CD4-positive, alpha-beta memory T cell (primary cell): ENCODE results near the gene CAPRIN1. TPM values are rescaled to one million over a fixed set of nuclear protein-coding genes. Genes with fewer than 3 reads are reported as not detected.

Experiments
- CTCF ChIA-PET: fragments of 350-600 bp; sonication (Branson Sonifier 250); formaldehyde crosslinking; loops from one replicate; lab custom pipeline; 2021; ENCODE audit warnings: inconsistent platforms; ENCODE audit not compliant: partially characterized antibody; lab: Charles Lee
- POLR2A ChIA-PET: fragments of 350-600 bp; sonication (Branson Sonifier 250); formaldehyde crosslinking; loops from one replicate; lab custom pipeline; 2021; ENCODE audit not compliant: partially characterized antibody; lab: Charles Lee
- DNase-seq, 5 donors: peaks; one replicate each; pipeline versions ENCODE4 v3.0.0 to v3.0.0-alpha.2; 2020 to 2022; ENCODE audit warnings: mixed read lengths in 1 of 5
- H3K27ac ChIP-seq: one replicate; pipeline ENCODE4 v1.7.0; 2013; ENCODE audit warnings: low read depth, low read length
- H3K27me3 ChIP-seq: 2 replicates; pipeline ENCODE4 v1.7.0; 2013; ENCODE audit warnings: mild to moderate bottlenecking, low read length, moderate library complexity; ENCODE audit not compliant: insufficient read depth
- H3K36me3 ChIP-seq: 2 replicates; pipeline ENCODE4 v1.7.0; 2013; ENCODE audit warnings: mild to moderate bottlenecking, low read length, moderate library complexity; ENCODE audit not compliant: insufficient read depth
- H3K4me1 ChIP-seq: 2 replicates; pipeline ENCODE4 v1.7.0; 2013; ENCODE audit warnings: mild to moderate bottlenecking, low read length, moderate library complexity; ENCODE audit not compliant: insufficient read depth
- H3K4me3 ChIP-seq, 2 donors: one replicate each; pipeline ENCODE4 v1.7.0; 2013; ENCODE audit warnings: low read length in 2 of 2, mild to moderate bottlenecking in 1 of 2
- H3K9me3 ChIP-seq, 2 donors: one replicate each; pipeline ENCODE4 v1.7.0; 2013; ENCODE audit warnings: low read length in 2 of 2, control low read depth in 1 of 2; ENCODE audit not compliant: control insufficient read depth in 1 of 2
- H3K27ac Mint-ChIP-seq, 7 donors: one replicate each; pipeline ENCODE4 v1.8.0; 2020 to 2021; ENCODE audit warnings: mixed read lengths in 7 of 7, mild to moderate bottlenecking in 6 of 7, inconsistent platforms in 3 of 7, moderate library complexity in 3 of 7
- H3K27me3 Mint-ChIP-seq, 2 donors: one replicate each; pipeline ENCODE4 v1.8.0; 2020 to 2021; ENCODE audit warnings: mixed read lengths in 2 of 2
- H3K36me3 Mint-ChIP-seq, 2 donors: one replicate each; pipeline ENCODE4 v1.8.0; 2020 to 2021; ENCODE audit warnings: mixed read lengths in 2 of 2, inconsistent platforms in 1 of 2, mild to moderate bottlenecking in 1 of 2
- H3K4me1 Mint-ChIP-seq, 4 donors: one replicate each; pipeline ENCODE4 v1.8.0; 2020 to 2021; ENCODE audit warnings: mixed read lengths in 4 of 4, mild to moderate bottlenecking in 1 of 4
- H3K4me3 Mint-ChIP-seq, 8 donors: one replicate each; pipeline ENCODE4 v1.8.0; 2020 to 2021; ENCODE audit warnings: mixed read lengths in 8 of 8, mild to moderate bottlenecking in 7 of 8, moderate library complexity in 6 of 8, inconsistent platforms in 3 of 8
- H3K9me3 Mint-ChIP-seq, 8 donors: one replicate each; pipeline ENCODE4 v1.8.0; 2020 to 2021; ENCODE audit warnings: mixed read lengths in 8 of 8, mild to moderate bottlenecking in 5 of 8, inconsistent platforms in 3 of 8, moderate library complexity in 1 of 8
- intact Hi-C: fragments of 100-400 bp; cut with micrococcal nuclease; formaldehyde crosslinking; loops from one replicate; pipeline ENCODE4 v1.15.1; 2023
- polyA plus RNA-seq, 2 donors: library from polyadenylated mRNA; unstranded; fragments of 300-500 nt; fragmentation: Illumina TruSeq; gene quantifications; one replicate each; pipeline ENCODE4 v1.2.3, GENCODE V29; 2021
- total RNA-seq, 2 experiments: library from RNA; stranded (reverse); gene quantifications; one replicate each; pipeline ENCODE4 v1.2.3, GENCODE V29; 2021

CAPRIN1 gene
- total and polyA plus RNA-seq, 4 experiments from 2014 or later, result 43.3 to 176 (median 128) TPM

DNA sequence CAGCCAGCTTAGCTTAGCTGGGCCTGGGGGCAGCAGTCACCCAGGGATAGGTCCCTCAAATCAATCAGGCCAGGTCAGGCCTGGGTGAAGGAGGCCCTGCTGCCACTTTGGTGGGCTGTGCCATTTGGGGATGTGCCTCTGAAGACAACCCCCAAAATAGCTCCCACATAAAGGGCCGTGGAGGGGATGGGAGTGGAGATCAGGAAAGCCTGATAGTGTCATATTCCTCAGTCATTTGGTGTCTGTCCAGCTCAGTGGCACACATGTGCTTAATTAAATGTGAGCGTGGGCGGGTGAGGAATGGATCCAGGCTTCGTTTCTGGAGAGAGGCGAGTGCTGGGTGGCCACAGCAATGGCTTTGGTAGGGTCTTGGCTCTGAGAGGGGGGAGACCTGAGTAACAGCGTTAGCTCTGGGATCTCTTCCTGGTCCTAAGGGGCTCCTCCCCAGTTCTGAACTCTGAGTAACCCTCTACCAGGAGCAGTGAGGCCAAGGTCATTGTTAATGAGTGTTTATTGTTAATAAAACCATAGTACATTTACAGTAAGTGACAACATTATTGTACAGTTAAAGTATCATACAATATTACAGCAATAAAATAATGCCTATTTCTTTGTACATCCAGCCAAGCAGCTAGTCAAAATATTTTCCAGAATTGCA lies 99.1 kb downstream of the CAPRIN1 start:
- DNase-seq, result no peak
- intact Hi-C loops, result no loop called here

More for the DNA sequence above, 99.1 kb downstream of the CAPRIN1 start:
- Mint-ChIP-seq H3K27me3 (no peaks in the 10 kb centered on the region), H3K36me3 (peaks cover 25 to 41% of the 10 kb centered on the region in 2 donors), H3K4me1 (peaks cover 0 to 4% (median 2%) of the 10 kb centered on the region in 4 donors), H3K4me3 (no peak overlapping the region), H3K9me3 (no peaks in the 10 kb centered on the region), H3K27ac (peak overlapping the region in 2 of 7 donors; percentile 59 to 65)
- no peaks in the 10 kb centered on the region for H3K9me3 ChIP-seq
- no peak overlapping the region for H3K4me3 ChIP-seq
- CTCF ChIA-PET, result interaction anchor here (0.8 to 2.6 kb wide), 4 partner anchors 24 to 342 kb away, joined by 3 to 10 read pairs (median 3); no protein-coding TSS in a partner anchor
- no peaks in the 10 kb centered on the region for H3K27me3 ChIP-seq
- H3K36me3 ChIP-seq, result peaks cover 37% of the 10 kb centered on the region
- no peak overlapping the region for H3K27ac ChIP-seq
- H3K4me1 ChIP-seq, result no peaks in the 10 kb centered on the region
- POLR2A ChIA-PET, result interaction anchor here (1.1 kb wide), 1 partner anchor 8 kb away, joined by 4 read pairs; no protein-coding TSS in a partner anchor

Other genes with a start within 250 kb of the CAPRIN1 start
- under 1 TPM; 0.47 to 0.58 TPM for gene LMO2, start 159.7 kb upstream of the CAPRIN1 start, total RNA-seq
- under 1 TPM in 1 of 2 donors, not detected in 1; 0.16 TPM for gene LMO2, start 159.7 kb upstream of the CAPRIN1 start, polyA plus RNA-seq
- gene NAT10, start 53.9 kb downstream of the CAPRIN1 start, total RNA-seq, result 10 to 100 TPM; 73.6 to 81.5 TPM
- 10 to 100 TPM; 28.0 to 49.3 TPM for gene NAT10, start 53.9 kb downstream of the CAPRIN1 start, polyA plus RNA-seq